HG02870 (cell line): ENCODE data around the gene PCDH10.

ENCODE experiments used
- ATAC-seq: cut with Tn5 transposase; IDR thresholded peaks from one replicate; pipeline ENCODE4 v1.9.1; 2021; ENCODE audit warnings: mild to moderate bottlenecking, moderate library complexity; ENCODE audit not compliant: unreplicated experiment

Gene PCDH10

DNA sequence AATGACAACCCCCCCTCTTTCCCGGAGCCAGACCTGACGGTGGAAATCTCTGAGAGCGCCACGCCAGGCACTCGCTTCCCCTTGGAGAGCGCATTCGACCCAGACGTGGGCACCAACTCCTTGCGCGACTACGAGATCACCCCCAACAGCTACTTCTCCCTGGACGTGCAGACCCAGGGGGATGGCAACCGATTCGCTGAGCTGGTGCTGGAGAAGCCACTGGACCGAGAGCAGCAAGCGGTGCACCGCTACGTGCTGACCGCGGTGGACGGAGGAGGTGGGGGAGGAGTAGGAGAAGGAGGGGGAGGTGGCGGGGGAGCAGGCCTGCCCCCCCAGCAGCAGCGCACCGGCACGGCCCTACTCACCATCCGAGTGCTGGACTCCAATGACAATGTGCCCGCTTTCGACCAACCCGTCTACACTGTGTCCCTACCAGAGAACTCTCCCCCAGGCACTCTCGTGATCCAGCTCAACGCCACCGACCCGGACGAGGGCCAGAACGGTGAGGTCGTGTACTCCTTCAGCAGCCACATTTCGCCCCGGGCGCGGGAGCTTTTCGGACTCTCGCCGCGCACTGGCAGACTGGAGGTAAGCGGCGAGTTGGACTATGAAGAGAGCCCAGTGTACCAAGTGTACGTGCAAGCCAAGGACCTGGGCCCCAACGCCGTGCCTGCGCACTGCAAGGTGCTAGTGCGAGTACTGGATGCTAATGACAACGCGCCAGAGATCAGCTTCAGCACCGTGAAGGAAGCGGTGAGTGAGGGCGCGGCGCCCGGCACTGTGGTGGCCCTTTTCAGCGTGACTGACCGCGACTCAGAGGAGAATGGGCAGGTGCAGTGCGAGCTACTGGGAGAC lies 1.6 kb downstream of the PCDH10 start:
- ATAC-seq: no peak

GRCh38 chr4:133151341-133151690 lies 2.2 kb downstream of the PCDH10 start:
- no peak for ATAC-seq

DNA sequence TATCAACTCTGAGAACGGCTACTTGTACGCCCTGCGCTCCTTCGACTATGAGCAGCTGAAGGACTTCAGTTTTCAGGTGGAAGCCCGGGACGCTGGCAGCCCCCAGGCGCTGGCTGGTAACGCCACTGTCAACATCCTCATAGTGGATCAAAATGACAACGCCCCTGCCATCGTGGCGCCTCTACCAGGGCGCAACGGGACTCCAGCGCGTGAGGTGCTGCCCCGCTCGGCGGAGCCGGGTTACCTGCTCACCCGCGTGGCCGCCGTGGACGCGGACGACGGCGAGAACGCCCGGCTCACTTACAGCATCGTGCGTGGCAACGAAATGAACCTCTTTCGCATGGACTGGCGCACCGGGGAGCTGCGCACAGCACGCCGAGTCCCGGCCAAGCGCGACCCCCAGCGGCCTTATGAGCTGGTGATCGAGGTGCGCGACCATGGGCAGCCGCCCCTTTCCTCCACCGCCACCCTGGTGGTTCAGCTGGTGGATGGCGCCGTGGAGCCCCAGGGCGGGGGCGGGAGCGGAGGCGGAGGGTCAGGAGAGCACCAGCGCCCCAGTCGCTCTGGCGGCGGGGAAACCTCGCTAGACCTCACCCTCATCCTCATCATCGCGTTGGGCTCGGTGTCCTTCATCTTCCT lies 2.7 kb downstream of the PCDH10 start:
- ATAC-seq: no peak

DNA sequence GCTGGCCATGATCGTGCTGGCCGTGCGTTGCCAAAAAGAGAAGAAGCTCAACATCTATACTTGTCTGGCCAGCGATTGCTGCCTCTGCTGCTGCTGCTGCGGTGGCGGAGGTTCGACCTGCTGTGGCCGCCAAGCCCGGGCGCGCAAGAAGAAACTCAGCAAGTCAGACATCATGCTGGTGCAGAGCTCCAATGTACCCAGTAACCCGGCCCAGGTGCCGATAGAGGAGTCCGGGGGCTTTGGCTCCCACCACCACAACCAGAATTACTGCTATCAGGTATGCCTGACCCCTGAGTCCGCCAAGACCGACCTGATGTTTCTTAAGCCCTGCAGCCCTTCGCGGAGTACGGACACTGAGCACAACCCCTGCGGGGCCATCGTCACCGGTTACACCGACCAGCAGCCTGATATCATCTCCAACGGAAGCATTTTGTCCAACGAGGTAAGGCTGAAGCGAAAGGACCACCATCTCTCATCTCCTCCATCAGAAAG lies 3.3 kb downstream of the PCDH10 start:
- ATAC-seq: no peak

GRCh38 chr4:133152831-133153481 lies 3.9 kb downstream of the PCDH10 start:
- ATAC-seq: no peak

- no peak for ATAC-seq
Measured at GRCh38 chr4:133154725-133155124, 5.6 kb downstream of the PCDH10 start.

DNA sequence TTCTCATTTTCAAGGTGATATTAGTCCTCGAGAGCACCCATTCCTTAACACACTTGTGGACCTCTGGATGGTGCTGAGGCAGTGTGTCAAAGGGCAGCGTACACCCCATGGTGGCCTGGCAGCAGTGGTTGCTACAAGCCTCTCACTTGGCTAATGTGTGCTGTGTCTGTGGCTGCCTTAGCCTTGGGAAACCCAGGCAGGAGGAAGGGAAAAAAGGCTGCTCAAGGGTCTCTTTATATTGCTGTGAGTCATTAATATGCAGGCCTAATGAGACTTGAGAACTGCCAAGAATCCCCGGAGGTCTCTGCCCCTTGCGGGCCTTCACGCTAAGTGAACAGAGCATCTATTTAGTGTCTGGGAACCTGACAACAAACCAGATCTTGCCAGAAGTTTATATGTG lies 7.0 kb downstream of the PCDH10 start:
- no peak for ATAC-seq

- ATAC-seq: no peak
Measured at GRCh38 chr4:133156556-133156955, 7.5 kb downstream of the PCDH10 start.

GRCh38 chr4:133157460-133158160 lies 8.5 kb downstream of the PCDH10 start:
- no peak for ATAC-seq

GRCh38 chr4:133160853-133161252 lies 11.8 kb downstream of the PCDH10 start:
- ATAC-seq: no peak

GRCh38 chr4:133161570-133162295 lies 12.6 kb downstream of the PCDH10 start:
- no peak for ATAC-seq

GRCh38 chr4:133162941-133163340 lies 13.8 kb downstream of the PCDH10 start:
- no peak for ATAC-seq

- no peak for ATAC-seq
Measured at GRCh38 chr4:133178956-133179355, 29.9 kb downstream of the PCDH10 start.

GRCh38 chr4:133186210-133186609 lies 37.1 kb downstream of the PCDH10 start:
- ATAC-seq: no peak

DNA sequence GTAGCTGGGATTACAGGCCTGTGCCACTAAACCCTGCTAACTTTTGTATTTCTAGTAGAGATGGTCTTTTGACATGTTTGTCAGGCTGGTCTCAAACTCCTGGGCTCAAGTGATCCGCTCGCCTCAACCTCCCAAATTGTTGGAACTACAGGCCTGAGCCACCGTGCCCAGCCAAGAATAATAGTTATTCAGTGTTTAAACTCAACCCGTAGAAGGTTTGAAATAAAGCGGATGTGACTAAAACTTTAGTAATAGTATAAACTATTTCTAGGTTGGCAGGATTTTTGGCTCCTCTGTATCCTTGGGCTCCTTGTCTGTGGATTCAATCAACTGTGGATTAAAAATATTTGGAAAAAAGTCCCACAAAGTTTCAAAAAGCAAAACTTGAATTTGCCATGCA lies 37.8 kb downstream of the PCDH10 start:
- ATAC-seq: no peak

GRCh38 chr4:133188433-133189146 lies 39.5 kb downstream of the PCDH10 start:
- ATAC-seq: no peak

DNA sequence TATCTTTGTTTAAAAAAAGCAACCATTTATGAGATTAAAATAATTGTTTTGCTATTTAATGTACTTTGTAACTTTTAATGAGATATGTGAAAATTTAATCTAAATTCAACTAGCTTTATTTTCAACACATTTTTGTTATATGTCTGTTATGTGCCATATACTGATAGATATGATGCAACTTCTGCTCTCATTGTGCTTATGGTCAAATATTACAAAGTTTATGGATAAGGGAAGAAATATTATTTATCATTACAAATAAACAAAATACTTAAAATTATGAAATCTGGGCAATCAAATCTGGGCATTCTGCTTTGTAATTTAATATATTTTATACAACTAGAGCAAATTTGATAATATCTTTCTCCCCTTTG lies 40.0 kb downstream of the PCDH10 start:
- no peak for ATAC-seq

DNA sequence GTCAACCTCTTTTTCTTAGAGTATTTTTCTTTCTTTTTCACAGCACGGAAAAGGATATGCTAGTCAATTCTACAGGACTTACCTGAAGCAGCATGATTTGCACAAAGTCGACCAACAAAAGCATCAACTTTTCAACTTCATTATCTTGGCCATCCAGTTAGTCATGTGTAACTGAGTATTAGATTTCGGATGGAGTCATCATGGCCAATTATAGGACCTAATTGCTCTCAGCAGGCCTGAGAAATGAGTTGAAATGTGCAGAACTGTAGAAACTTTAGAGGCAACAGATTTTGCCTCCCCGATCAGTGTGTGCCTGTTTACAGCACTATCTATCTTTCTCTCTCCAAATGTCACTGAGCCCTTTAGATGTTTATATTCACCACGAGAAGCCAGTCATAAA lies 41.0 kb downstream of the PCDH10 start:
- ATAC-seq: no peak

GRCh38 chr4:133208694-133209285 lies 59.7 kb downstream of the PCDH10 start:
- ATAC-seq: no peak

DNA sequence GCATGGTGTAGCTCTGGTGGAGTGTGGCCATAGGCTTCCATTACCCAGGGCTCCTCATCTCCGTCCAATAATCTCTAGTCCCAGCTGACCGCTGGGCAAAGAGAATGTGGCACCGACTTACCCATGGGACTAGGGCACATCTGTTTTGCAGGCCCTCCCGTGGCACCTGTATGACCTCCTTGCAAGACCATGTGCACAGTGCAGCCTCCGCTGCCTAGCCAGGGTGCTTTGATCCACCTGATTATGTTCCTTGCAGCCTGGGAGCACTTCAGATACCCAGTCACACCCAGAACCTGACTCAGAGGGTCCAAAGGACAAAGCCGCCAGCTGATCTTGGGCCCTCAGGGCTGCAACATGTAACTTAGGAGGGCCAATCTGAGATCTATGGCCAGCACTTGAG lies 84.8 kb downstream of the PCDH10 start:
- ATAC-seq: no peak
